ENCODE measurements around the gene GOLGA8H.
A peak's percentile ranks its signal among the peaks of the same experiment; 100 is the strongest.
"Not testable (repeated sequence)": the region's sequence is repeated elsewhere in the genome, so short reads cannot be mapped to it uniquely, and the experiment has no call there.

The GOLGA8H gene, protein sequence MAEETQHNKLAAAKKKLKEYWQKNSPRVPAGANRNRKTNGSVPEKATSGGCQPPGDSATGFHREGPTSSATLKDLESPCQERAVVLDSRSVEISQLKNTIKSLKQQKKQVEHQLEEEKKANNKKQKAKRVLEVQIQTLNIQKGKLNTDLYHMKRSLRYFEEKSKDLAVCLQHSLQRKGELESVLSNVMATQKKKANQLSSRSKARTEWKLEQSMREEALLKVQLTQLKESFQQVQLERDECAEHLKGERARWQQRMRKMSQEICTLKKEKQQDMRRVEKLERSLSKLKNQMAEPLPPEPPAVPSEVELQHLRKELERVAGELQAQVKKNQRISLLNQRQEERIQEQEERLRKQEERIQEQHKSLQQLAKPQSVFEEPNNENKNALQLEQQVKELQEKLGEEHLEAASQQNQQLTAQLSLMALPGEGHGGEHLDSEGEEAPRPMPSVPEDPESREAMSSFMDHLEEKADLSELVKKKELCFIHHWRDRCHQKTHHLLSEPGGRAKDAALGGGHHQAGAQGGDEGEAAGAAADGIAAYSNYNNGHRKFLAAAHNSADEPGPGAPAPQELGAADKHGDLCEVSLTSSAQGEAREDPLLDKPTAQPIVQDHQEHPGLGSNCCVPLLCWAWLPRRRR

DNA sequence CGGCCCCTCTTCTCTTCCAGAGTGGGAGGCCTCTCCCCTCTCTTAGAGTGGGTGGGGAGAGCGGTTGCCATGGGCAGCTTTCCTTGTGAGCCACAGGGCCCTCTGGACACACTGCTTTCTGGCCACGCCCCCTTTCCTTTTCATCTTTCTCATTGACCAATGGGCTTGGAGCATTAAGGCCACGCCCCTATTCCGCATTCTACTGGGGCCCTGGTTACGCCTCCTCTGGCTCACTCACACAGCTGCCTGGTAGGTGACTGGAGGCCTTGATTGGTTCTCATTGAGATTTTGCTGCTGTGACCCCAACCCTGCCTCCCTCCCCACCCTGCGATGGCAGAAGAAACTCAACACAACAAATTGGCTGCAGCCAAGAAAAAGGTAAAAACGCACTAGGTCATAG is at the start of gene GOLGA8H:
Gene GOLGA8H, plus strand, starts transcription at position 233 of the 400 bp plus-strand sequence. Its CDS starts 98 bp downstream, at position 331.
- peak; percentile 1 for DNase-seq

DNA sequence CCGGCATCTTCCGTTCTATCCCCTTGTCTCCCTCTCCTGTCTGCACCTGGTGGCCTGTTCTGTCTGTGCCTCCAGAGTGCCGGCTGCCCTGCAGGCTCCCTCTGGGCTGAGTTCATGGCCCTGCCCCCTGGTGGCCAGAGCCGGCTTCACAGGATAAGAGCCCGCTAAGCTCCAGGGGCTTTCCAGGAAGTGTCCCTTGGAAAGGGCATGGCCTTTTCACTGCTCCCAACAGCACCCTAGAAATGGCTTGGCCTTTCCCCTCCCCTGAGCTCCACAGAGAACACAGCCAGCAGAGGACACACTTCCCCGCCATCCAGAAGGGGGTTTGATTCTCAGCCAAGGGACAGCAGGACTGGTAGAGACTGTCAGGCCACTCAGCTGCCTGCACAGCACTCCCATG is 36.9 kb upstream of the GOLGA8H start:
- not testable (repeated sequence) for DNase-seq

DNA sequence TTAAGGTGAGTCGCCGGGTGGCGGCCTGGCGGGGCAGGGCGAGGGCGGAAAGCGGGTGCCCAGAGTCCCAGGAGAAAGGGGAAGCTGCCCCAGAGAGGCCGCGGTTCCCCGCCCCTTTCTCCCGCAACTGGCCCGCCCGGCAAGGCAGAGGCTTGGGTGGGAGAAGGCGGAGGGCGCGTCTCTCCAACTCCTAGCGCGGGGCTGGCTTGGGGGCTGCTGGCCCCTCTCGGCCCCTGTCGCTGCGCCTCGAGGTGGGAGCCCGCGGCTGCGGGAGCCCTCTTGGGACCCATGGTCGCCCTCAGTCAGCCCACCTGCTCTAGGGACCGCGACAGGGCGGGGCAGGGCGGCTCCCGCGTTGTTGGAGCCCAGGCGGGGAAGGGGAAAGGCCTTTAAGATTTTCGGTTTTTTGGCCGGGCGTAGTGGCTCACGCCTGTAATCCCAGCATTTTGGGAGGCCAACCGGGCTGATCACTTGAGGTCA is 30.8 kb upstream of the GOLGA8H start:
- not testable (repeated sequence) for DNase-seq

DNA sequence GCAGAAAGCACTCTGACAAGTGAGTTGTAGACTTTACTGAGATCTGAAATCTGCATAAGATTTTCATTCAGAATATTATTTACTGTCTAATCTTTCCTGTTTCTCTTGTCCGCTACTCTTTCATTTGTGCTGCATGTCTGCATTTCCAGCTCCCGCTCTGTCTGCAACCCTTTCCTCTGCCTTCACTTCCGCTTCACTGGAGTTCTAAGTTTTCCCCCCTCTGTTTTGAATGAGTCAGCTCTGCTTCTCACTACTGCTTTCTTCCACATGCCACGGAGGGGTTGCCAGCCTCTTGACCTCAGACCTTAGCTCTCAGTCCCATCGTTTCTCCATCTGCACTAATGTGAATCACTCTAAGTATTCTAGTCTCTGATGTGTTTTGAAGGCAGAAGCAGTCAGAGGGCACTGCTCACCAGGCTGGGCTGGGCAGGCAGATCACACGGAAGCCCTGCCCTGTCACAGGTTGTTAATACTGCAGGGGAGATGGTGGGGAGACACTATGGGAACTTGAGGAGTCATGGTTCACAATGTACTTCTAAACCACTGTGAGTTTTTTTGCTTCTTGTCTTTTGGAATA is 24.3 kb upstream of the GOLGA8H start:
- not testable (repeated sequence) for DNase-seq

DNA sequence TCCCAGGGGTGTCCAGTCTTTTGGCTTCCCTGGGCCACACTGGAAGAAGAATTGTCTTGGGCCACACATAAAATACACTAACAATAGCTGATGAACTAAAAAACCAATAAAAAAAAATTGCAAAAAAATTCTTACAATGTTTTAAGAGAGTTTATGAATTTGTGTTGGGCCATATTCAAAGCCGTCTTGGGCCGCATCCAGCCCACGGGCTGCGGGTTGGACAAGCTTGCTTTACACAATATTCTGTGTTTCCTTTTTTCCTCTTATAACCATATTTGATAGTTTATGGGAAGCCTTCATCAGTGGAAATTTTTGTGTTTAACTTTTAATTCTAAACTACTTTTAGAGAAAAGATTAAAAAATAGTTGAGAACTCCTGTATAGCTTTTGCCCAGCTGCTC is 23.1 kb upstream of the GOLGA8H start:
- not testable (repeated sequence) for DNase-seq

DNA sequence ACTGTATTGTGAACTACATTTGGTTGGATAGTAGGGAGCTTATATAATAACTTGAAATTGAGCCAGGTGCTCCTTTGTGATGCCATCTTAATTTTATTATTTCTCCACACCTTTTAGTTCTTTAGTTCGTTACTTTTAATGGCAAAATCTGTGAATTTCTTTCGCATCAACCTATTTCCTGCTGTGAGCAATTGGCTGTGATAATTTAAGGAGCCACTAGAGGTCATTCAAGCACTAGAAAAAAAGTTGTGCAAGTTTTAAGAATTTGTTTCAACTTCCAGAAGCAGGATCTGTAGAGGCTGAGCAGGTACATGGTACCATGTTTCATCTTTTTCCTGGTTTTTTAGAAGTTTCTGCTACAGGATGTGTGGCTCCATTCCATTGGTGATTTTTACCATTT is 4.9 kb upstream of the GOLGA8H start:
- not testable (repeated sequence) for DNase-seq

DNA sequence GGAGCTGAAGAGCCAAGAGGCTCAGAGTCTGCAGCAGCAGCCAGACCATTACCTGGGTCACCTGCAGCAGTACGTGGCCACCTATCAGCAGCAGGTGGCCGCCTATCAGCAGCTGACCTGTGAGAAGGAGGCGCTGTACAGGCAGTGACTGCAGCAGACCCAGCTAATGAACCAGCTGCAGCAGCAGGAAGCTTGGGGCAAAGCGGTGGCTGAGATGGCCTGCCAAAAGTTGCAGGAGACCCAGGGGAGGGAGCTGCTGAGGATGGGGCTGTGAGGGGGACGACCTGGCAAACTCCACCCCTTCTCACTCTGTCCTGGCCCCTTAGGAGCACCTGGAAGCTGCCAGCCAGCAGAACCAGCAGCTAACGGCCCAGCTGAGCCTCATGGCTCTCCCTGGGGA is 8.4 kb downstream of the GOLGA8H start:
- not testable (repeated sequence) for DNase-seq

DNA sequence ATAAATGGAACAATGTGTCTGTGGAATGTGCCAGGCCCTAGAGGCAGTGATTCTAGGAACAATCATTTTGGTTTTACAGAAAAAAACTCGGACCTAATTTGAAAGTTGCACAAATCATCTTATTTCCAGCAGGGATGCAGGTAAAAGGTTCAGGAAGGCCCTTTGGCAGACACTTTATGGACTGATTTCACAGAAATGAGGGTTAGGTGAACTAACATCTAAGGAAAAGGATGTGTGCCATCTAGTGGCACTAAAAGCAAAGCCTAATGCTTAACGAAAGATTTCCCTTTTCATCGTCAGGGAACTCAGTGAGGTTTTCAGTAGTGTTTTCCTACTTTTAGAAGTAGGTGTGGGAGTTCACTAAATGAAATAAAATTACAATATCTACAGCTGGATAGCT is 17.5 kb downstream of the GOLGA8H start:
- not testable (repeated sequence) for DNase-seq

DNA sequence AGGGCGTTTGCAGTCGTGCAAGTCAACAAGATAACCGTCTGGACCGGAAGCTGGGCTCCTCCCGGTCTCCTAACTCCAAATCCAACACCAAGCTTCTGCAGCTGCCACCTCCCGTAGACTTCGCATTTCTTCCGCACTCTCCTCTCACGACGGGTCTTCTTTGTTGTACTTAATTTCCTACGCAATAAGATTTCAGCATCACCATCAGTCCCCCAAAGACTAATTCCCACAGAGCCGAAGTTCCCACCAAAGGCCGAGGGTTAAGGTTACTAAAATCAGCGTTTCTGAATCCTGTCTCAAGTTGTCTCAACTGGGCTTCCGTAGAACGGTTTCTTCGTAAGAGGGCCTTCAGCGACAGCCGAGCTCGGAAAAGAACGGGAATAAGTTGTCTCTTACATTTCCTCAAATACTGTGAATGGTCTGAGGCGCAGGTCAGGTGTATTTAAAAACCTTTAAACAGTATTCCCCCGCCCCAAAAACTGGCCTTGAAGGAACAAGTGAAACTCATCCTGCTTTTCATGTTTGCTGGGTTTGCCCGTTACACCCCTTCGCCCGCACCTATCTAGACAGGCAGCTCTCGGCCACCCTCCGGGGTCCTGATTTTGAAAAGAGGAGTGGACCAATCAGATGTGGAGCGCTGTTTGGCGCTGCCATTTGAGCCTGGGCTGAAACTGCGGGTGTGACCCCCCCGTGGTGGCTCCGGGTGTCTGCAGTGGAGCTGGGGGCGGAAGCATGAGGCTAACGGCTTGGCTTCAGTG is 21.8 kb downstream of the GOLGA8H start, which contains the start of gene ARHGAP11B:
Gene ARHGAP11B, plus strand, starts transcription at position 693 of the 758 bp plus-strand sequence.
- peak; percentile 77 for DNase-seq

DNA sequence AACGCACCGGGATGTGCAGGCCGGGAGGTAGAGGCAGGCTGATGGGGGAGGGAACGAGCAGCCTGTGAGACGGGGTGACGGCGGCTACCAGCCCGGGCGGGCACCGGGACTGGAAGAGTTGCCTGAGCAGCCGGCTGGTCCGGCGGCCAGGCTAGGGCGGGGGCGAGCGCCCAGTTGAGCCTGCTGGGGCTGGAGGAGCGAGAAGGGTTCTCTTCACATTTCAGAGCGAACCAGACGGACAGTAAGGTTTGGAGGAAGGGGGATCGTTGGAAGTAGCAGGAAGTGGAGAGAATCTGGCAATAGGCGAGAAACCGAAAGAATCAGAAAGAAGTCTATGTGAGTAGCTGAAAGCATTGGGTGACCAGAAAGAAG is 22.4 kb downstream of the GOLGA8H start:
- DNase-seq, result peak; percentile 2

DNA sequence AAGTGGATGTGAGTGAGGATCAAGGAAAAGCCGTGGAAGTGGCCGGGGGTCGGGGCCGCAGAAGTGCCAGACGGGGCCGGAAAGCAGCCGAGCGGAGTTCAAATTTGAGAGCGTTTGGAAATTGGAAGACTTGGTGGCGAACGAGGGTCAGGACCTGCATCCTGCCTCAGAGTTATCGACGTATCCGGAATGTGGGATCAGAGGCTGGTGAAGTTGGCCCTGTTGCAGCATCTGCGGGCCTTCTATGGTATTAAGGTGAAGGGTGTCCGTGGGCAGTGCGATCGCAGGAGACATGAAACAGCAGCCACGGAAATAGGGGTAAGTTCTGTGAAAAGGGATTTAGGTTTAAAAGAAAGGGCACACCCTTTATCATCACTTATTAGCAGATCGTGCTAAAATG is 22.8 kb downstream of the GOLGA8H start:
- not testable (repeated sequence) for DNase-seq

DNA sequence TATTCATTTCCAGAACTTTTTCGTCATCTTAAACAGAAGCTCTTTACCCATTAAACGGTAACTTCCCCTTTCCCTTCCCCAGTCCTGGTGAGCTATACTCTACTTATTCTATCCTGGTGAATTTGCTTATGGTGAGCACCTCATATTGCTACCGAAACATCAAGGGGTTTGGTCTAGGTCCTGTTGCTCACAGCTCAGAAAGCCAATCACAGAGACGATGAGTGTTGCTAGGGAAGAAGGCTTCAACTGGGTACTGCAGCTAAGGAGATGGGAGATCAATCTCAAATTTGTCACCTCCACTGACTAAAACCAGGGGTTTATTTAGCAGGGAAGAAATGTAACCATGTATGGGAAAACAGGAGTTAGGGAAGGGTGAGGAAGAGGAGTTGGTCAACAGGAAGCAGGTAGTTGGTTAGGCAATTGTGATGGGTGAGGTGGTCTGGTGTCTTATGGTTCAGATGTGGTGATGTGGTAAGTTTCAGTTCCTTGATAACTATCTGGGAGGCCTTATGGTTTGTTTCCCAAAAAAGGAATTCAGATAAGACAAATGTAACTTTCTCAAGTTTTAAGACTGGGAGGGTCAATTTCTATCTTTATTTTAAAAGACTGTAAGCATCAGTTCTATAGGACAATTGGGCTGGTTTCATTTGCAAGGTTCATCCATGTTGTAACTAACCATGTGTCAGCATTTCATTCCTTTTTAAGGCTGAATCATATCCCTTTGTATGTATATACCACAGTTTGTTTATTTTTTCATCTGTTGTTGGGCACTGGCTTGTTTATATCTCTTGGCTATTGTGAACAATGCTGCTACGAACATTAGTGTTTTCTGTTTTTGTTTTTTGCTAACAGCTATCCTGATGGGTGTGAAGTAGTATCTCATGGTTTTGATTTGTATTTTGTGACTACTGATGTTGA is 46.4 kb downstream of the GOLGA8H start:
- DNase-seq, result no peak

DNA sequence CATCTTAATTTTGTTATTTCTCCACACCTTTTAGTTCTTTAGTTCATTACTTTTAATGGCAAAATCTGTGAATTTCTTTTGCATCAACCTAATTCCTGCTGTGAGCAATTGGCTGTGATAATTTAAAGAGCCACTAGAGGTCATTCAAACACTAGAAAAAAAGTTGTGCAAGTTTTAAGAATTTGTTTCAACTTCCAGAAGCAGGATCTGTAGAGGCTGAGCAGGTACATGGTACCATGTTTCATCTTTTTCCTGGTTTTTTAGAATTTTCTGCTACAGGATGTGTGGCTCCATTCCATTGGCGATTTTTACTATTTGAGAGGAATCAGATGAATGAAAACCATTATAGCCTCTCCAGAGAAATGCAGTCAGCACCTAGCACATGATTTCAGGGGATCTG is 57.3 kb downstream of the GOLGA8H start:
- DNase-seq, result not testable (repeated sequence)

Data from NCI-H226 (cell line).